RWPE1 (cell line): ENCODE results near the gene CPSF2.
"Not testable (repeated sequence)": the region's sequence is repeated elsewhere in the genome, so short reads cannot be mapped to it uniquely, and the experiment has no call there.

Source experiments
- CTCF ChIA-PET: fragments of 350-600 bp; sonication (Branson Sonifier 250); formaldehyde crosslinking; extraction: SDS; loops from one replicate; lab custom pipeline; 2021; lab: Yijun Ruan, JAX
- POLR2A ChIA-PET: fragments of 400-600 bp; formaldehyde crosslinking; extraction: SDS; loops from one replicate; lab custom pipeline; 2020; ENCODE audit warnings: antibody characterized with exemption; ENCODE audit not compliant: low non-redundant PET; lab: Yijun Ruan, JAX
- DNase-seq: peaks from one replicate; pipeline ENCODE4 v3.0.0; 2012; ENCODE audit warnings: low spot score
- H3K27ac ChIP-seq: fragments of 450-650 bp; 2 replicates; pipeline ENCODE4 v1.5.1; 2017
- TF ChIP-seq, protein P1 (sequence below): fragments of 450-650 bp; conservative IDR thresholded peaks from 2 replicates; pipeline ENCODE4 v1.5.1; 2017; ENCODE audit warnings: low read depth, mild to moderate bottlenecking

CPSF2 gene

DNA sequence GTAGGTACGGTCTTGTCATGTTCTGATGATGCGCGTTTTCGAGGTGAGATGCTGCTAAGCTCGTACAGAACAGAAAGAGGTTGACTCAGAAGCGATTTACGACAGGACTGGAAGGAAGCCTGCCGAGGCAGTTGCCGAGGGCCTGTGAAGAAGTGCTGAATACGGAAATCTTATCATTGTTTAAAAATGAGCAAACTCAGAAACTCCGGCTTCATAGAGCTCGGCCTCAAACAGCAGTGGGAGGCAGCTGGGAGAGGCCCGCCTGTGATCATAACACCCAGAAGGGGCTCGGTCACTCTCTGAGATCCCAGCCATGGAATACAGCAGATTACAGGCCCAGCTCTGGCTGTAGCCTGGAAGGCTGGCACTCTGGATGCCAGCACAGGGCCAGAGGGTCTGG lies 87.4 kb downstream of the CPSF2 start:
- TF ChIP-seq, protein P1, sequence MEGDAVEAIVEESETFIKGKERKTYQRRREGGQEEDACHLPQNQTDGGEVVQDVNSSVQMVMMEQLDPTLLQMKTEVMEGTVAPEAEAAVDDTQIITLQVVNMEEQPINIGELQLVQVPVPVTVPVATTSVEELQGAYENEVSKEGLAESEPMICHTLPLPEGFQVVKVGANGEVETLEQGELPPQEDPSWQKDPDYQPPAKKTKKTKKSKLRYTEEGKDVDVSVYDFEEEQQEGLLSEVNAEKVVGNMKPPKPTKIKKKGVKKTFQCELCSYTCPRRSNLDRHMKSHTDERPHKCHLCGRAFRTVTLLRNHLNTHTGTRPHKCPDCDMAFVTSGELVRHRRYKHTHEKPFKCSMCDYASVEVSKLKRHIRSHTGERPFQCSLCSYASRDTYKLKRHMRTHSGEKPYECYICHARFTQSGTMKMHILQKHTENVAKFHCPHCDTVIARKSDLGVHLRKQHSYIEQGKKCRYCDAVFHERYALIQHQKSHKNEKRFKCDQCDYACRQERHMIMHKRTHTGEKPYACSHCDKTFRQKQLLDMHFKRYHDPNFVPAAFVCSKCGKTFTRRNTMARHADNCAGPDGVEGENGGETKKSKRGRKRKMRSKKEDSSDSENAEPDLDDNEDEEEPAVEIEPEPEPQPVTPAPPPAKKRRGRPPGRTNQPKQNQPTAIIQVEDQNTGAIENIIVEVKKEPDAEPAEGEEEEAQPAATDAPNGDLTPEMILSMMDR = no peak
- no peak overlapping the region for H3K27ac ChIP-seq
- DNase-seq = no peak
- ChIA-PET CTCF (no interaction called here), POLR2A (no interaction called here)

DNA sequence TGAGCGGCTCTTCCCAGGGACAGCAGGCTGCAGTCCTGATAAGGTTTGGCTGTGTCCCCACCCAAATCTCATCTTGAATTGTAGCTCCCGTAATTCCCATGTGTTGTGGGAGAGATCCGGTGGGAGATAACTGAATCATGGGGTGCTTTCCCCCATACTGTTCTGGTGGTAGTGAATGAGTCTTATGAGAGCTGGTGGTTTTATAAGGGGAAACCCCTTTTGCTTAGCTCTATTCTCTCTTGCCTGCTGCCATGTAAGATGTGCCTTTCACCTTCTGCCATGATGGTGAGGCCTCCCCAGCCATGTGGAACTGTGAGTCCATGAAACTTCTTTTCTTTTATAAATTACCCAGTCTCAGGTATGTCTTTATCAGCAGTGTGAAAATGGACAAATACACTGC lies 91.4 kb downstream of the CPSF2 start:
- DNase-seq, H3K27ac ChIP-seq, CTCF ChIA-PET, POLR2A ChIA-PET: not testable (repeated sequence)

DNA sequence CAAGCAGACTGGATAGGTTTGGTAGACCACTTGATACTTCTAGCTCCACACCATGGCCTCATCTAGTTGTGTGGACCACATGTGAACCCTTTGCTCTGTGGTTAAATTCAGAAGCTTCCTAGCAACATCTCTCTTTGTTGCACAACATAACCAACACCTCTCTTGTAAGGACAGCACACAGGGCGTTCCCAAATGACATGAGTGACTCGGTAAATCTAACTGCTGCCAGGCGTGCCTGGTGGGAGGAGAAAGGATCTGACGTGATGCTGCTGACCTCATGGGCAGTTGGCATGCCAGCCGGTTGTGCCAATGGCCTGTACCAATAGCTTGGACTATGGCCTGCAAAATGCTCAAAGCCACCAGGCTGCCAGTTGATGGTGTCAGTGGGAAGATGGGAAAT lies 93.8 kb downstream of the CPSF2 start:
- DNase-seq = no peak
- ChIA-PET CTCF (interaction anchor here (1.2 kb wide), 1 partner anchor 17 kb away, joined by 4 read pairs; no protein-coding TSS in a partner anchor), POLR2A (no interaction called here)
- no peak overlapping the region for H3K27ac ChIP-seq
- TF ChIP-seq, protein P1 = no peak

DNA sequence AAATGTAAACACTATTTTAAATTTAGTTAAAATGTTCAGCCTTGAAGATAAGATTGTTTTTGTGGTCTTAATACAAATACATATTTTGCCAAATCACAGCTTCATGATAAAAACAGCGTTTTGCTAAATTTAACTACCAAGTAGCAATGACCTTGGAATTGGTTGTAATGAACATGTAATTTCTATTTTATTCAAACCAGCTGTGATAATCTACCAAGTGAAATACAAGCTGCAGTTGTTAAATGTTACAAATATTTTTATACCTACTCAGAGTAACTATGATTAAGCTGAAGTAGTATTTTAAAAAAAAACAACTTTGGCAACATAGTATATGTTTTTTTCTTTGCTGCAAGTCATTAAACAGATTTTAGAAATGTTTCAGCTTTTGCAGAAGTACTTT lies 96.2 kb downstream of the CPSF2 start:
- TF ChIP-seq, protein P1 = no peak
- ChIA-PET CTCF (interaction anchor here (0.7 to 0.9 kb wide), 2 partner anchors 469 to 1635 kb away, joined by 3 to 6 read pairs; no protein-coding TSS in a partner anchor), POLR2A (no interaction called here)
- DNase-seq = no peak
- H3K27ac ChIP-seq = no peak overlapping the region
